SU-DHL-6 (cell line): ENCODE results near the gene UGT1A6.

ENCODE experiments used
- EZH2phosphoT487 ChIP-seq: fragments of 200-600 bp; sonication (generic), shearing (Covaris generic); conservative IDR thresholded peaks from 2 replicates; pipeline ENCODE4 v1.6.1; 2018; ENCODE audit warnings: mild to moderate bottlenecking, antibody characterized with exemption, low read length, moderate library complexity, mixed read lengths
- TF ChIP-seq, protein P1 (sequence below): fragments of 200-600 bp; sonication (generic); IDR thresholded peaks from one replicate; pipeline ENCODE4 v1.5.1; 2017; ENCODE audit warnings: antibody characterized with exemption, mild to moderate bottlenecking, low read length, moderate library complexity; ENCODE audit not compliant: insufficient read depth, poor library complexity, severe bottlenecking

DNA sequence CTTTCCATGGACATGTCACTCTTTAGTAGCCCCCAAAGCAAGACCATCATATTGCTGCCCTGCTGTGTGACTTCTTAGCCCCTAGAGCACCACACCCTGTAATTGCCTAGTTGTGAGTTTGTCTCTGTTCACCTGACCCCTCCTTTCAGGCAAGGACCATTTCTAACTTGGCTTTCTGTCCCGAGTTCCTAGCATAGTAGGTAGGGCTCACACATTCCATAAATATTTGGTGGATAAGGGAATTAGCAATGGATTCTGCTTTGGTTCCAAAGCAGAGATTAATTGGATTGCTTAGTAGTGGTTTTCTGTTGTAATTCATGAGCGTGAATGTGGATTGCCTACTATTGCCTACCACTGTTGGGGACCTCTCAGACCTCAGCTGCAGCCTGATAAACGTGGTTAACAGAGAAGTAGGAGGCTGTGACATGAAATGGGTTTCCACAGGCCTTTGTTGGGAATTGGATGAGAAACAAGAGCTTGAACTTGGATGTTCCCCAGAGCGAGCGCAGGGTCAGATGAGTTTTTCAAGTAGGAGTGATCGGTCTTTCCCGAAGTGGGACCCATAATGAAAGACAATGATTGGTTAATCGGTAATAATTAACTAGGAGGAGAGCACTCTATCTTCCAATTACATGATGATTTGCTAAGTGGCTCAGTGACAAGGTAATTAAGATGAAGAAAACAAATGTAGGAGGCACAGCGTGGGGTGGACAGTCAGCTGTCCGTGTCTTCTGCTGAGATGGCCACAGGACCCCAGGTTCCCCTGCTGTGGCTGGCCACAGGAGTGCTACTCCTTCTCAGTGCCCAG, 54.0 kb downstream of the UGT1A6 start:
- TF ChIP-seq, protein P1, sequence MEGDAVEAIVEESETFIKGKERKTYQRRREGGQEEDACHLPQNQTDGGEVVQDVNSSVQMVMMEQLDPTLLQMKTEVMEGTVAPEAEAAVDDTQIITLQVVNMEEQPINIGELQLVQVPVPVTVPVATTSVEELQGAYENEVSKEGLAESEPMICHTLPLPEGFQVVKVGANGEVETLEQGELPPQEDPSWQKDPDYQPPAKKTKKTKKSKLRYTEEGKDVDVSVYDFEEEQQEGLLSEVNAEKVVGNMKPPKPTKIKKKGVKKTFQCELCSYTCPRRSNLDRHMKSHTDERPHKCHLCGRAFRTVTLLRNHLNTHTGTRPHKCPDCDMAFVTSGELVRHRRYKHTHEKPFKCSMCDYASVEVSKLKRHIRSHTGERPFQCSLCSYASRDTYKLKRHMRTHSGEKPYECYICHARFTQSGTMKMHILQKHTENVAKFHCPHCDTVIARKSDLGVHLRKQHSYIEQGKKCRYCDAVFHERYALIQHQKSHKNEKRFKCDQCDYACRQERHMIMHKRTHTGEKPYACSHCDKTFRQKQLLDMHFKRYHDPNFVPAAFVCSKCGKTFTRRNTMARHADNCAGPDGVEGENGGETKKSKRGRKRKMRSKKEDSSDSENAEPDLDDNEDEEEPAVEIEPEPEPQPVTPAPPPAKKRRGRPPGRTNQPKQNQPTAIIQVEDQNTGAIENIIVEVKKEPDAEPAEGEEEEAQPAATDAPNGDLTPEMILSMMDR: no peak
- TF ChIP-seq EZH2phosphoT487: no peak
